Transverse colon (tissue), 4 donors: ENCODE measurements around the gene VPS13D. TPM values are rescaled to one million over a fixed set of nuclear protein-coding genes. Genes with fewer than 3 reads are reported as not detected.

Source experiments
- DNase-seq: peaks from one replicate; pipeline ENCODE4 v3.0.0-alpha.2; 2019
- H3K27ac ChIP-seq, 4 donors: fragments of 200-600 bp; sonication (generic); 2 replicates each; pipeline ENCODE4 v1.5.1; 2016 to 2018; ENCODE audit warnings: inconsistent platforms in 4 of 4
- H3K27me3 ChIP-seq: fragments of 200-600 bp; sonication (generic); 2 replicates; pipeline ENCODE4 v1.5.1; 2017; ENCODE audit warnings: inconsistent platforms
- H3K36me3 ChIP-seq, 4 donors: fragments of 200-600 bp; sonication (generic); 2 replicates each; pipeline ENCODE4 v1.5.1; 2017 to 2019; ENCODE audit warnings: inconsistent platforms in 4 of 4
- H3K4me1 ChIP-seq, 4 donors: fragments of 200-600 bp; sonication (generic); 2 replicates each; pipeline ENCODE4 v1.5.1; 2017 to 2020; ENCODE audit warnings: inconsistent platforms in 4 of 4
- H3K4me3 ChIP-seq, 4 donors: fragments of 200-600 bp; sonication (generic); 1 replicate in 1 of 4; 2 replicates in 3 of 4; pipeline versions ENCODE4 v1.5.1 to v1.6.1; 2017 to 2019; ENCODE audit warnings: inconsistent platforms in 4 of 4
- H3K9me3 ChIP-seq, 2 donors: fragments of 200-600 bp; sonication (generic); 2 replicates each; pipeline ENCODE4 v1.5.1; 2017 to 2019; ENCODE audit warnings: inconsistent platforms in 2 of 2
- CTCF ChIP-seq, 5 experiments: fragments of 200-600 bp in 3 of 5; fragments of 450-650 bp in 2 of 5; sonication (generic) in 3 of 5; IDR thresholded peaks; 1 replicate in 2 of 5; 2 replicates in 3 of 5; pipeline ENCODE4 v1.5.1; 2016 to 2017; ENCODE audit warnings: antibody characterized with exemption in 5 of 5, inconsistent platforms in 3 of 5, mild to moderate bottlenecking in 2 of 5, moderate library complexity in 1 of 5
- EP300 ChIP-seq: sonication (generic); formaldehyde crosslinking; IDR thresholded peaks from one replicate; pipeline ENCODE4 v1.6.1; 2017; ENCODE audit warnings: antibody characterized with exemption, low read depth
- POLR2A ChIP-seq: fragments of 450-650 bp; IDR thresholded peaks from one replicate; pipeline ENCODE4 v1.6.1; 2016; ENCODE audit warnings: antibody characterized with exemption, mild to moderate bottlenecking, moderate library complexity
- POLR2AphosphoS5 ChIP-seq, 3 donors: sonication (generic); formaldehyde crosslinking; IDR thresholded peaks; one replicate each; pipeline ENCODE4 v1.6.1; 2016; ENCODE audit warnings: antibody characterized with exemption in 3 of 3
- WGBS, 2 donors: methylation state at CpG; one replicate each; pipeline ENCODE4 v1.1.5; 2018; ENCODE audit warnings: low coverage in 1 of 2; 5-methylcytosine and 5-hydroxymethylcytosine counted together
- in situ Hi-C, 4 donors: fragments of 200-750 bp; cut with MboI; loops; one replicate each; pipeline versions ENCODE4 v1.15.0 to v1.15.1; 2017; ENCODE audit warnings: low sequenced_read_pairs in 3 of 4, low pct_ligation_motif_present in 1 of 4, low pct_unique_long_range_greater_than_20kb in 1 of 4
- intact Hi-C: fragments of 100-400 bp; cut with DNase I; formaldehyde crosslinking; loops from one replicate; pipeline ENCODE4 v1.15.1; 2023; ENCODE audit warnings: low total_unique reads
- total RNA-seq, 4 donors: library from RNA; depleted of rRNA; stranded (reverse); fragments of >200 nt; gene quantifications; one replicate each; pipeline ENCODE4 v1.1.0, GENCODE V29; 2016

The VPS13D gene
- total RNA-seq, 4 donors from 2014 or later = 101 to 136 (median 116) TPM

- Histone ChIP-seq H3K9me3 (no peaks in the 10 kb centered on the region), H3K4me3 (no peak overlapping the region), H3K36me3 (peaks cover 0 to 4% (median 0%) of the 10 kb centered on the region in 4 donors), H3K27ac (peak overlapping the region; percentile 42 to 65 (median 54)), H3K4me1 (peaks cover 25 to 68% (median 51%) of the 10 kb centered on the region in 4 donors), H3K27me3 (no peaks in the 10 kb centered on the region)
- TF ChIP-seq POLR2AphosphoS5 (IDR thresholded peaks at IDR 0.05) (no peak), EP300 (no peak), POLR2A (no peak), CTCF (IDR thresholded peaks at IDR 0.05) (no peak)
- DNase-seq = no peak
- intact Hi-C loops = loop anchor here (2.0 to 10.0 kb wide), 2 partner anchors 211 to 247 kb away; partner anchors contain the start of gene DHRS3
- 43 to 66% methylated on average over 5 of the region's 5 CpGs for WGBS, 2 donors
- in situ Hi-C loops = loop anchor here in 1 of 4 donors (25.0 kb wide), 1 partner anchor 204 kb away; the partner anchor contains the start of gene DHRS3
These were observed 178.2 kb downstream of the VPS13D start for GRCh38 chr1:12407962-12408454.

- in situ Hi-C loops = loop anchor here in 1 of 4 donors (25.0 kb wide), 1 partner anchor 204 kb away; the partner anchor contains the start of gene DHRS3
- intact Hi-C loops = loop anchor here (2.0 to 10.0 kb wide), 2 partner anchors 210 to 246 kb away; partner anchors contain the start of gene DHRS3
- Histone ChIP-seq H3K4me1 (peaks cover 25 to 73% (median 54%) of the 10 kb centered on the region in 4 donors), H3K27ac (peak overlapping the region in 2 of 4 donors; percentile 9 to 23), H3K27me3 (no peaks in the 10 kb centered on the region), H3K9me3 (no peaks in the 10 kb centered on the region), H3K36me3 (peaks cover 0 to 4% (median 0%) of the 10 kb centered on the region in 4 donors), H3K4me3 (no peak overlapping the region)
- no peak for TF ChIP-seq POLR2AphosphoS5 (IDR thresholded peaks at IDR 0.05)
- TF ChIP-seq CTCF (IDR thresholded peaks at IDR 0.05) = no peak
- TF ChIP-seq EP300 = no peak
- TF ChIP-seq POLR2A = no peak
- WGBS, 2 donors = 14 to 78% methylated on average over 1 of the region's 1 CpG
- DNase-seq = no peak
These were observed 178.8 kb downstream of the VPS13D start for GRCh38 chr1:12408662-12409061.

- in situ Hi-C loops (loop anchor here in 1 of 4 donors (25.0 kb wide), 1 partner anchor 203 kb away; the partner anchor contains the start of gene DHRS3), intact Hi-C loops (loop anchor here (2.0 to 10.0 kb wide), 2 partner anchors 209 to 245 kb away; partner anchors contain the start of gene DHRS3)
- Histone ChIP-seq H3K36me3 (peaks cover 0 to 4% (median 0%) of the 10 kb centered on the region in 4 donors), H3K4me3 (no peak overlapping the region), H3K4me1 (peaks cover 25 to 73% (median 54%) of the 10 kb centered on the region in 4 donors), H3K27ac (peak overlapping the region; percentile 32 to 47 (median 42)), H3K9me3 (no peaks in the 10 kb centered on the region), H3K27me3 (no peaks in the 10 kb centered on the region)
- peak; percentile 74 for DNase-seq
- WGBS, 2 donors = 66 to 70% methylated on average over 2 of the region's 2 CpGs
- TF ChIP-seq POLR2A (no peak), CTCF (IDR thresholded peaks at IDR 0.05) (no peak), EP300 (no peak), POLR2AphosphoS5 (IDR thresholded peaks at IDR 0.05) (no peak)
These were observed 179.9 kb downstream of the VPS13D start for GRCh38 chr1:12409681-12410080.

GRCh38 chr1:12410351-12410750 is 180.5 kb downstream of the VPS13D start:
- DNase-seq = no peak
- no peaks in the 10 kb centered on the region for H3K27me3 ChIP-seq
- in situ Hi-C loops = loop anchor here in 1 of 4 donors (25.0 kb wide), 1 partner anchor 202 kb away; the partner anchor contains the start of gene DHRS3
- no peak for TF ChIP-seq EP300
- TF ChIP-seq CTCF (IDR thresholded peaks at IDR 0.05) = no peak
- TF ChIP-seq POLR2AphosphoS5 (IDR thresholded peaks at IDR 0.05) = no peak
- TF ChIP-seq POLR2A = no peak
- H3K4me1 ChIP-seq = peaks cover 20 to 67% (median 49%) of the 10 kb centered on the region in 4 donors
- H3K36me3 ChIP-seq = peaks cover 0 to 4% (median 0%) of the 10 kb centered on the region in 4 donors
- H3K4me3 ChIP-seq = no peak overlapping the region
- intact Hi-C loops = no loop called here
- peak overlapping the region in 3 of 4 donors; percentile 40 to 47 (median 45) for H3K27ac ChIP-seq
- H3K9me3 ChIP-seq = no peaks in the 10 kb centered on the region
